Mononuclear cell (primary cell): ENCODE measurements around the gene GADL1. TPM values are rescaled to one million over a fixed set of nuclear protein-coding genes. Genes with fewer than 3 reads are reported as not detected.

ENCODE experiments used
- H3K27me3 ChIP-seq: 2 replicates; pipeline ENCODE4 v1.6.0; 2011; ENCODE audit warnings: low read length, control low read depth; ENCODE audit not compliant: insufficient read depth
- H3K4me1 ChIP-seq: 2 replicates; pipeline ENCODE4 v1.5.1; 2011; ENCODE audit warnings: mild to moderate bottlenecking, low read length, control low read depth; ENCODE audit not compliant: insufficient read depth
- H3K4me3 ChIP-seq: 2 replicates; pipeline ENCODE4 v1.5.1; 2011; ENCODE audit warnings: mild to moderate bottlenecking, low read length, moderate library complexity
- H3K9me3 ChIP-seq: 2 replicates; pipeline ENCODE4 v1.5.1; 2011; ENCODE audit warnings: low read depth, mild to moderate bottlenecking, control low read depth, low read length
- total RNA-seq: library from RNA; depleted of rRNA; stranded (reverse); fragments of >200 nt; gene quantifications from one replicate; pipeline ENCODE4 v1.2.3, GENCODE V29; 2012

Gene GADL1
- total RNA-seq, 1 donor = 0.94 TPM

DNA sequence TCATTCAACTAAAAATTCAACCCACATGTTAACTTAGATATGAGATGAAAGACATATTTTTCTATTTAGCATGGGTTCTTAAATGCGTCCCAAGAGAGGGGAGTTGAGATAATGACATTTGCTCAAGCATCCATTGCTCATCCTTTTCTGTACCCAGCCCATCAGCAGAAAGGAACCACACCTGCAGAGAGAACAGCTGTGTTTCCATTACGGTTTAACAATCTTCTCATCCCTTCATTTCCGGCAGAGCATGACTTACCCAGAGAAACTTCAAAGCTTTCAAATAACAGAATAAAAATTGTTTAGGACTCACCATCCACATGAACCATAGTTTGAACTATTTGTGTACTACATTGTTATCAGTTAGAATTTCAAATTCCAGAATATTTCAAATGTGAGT lies 174.9 kb downstream of the GADL1 start:
- Histone ChIP-seq H3K4me3 (no peak overlapping the region), H3K27me3 (no peaks in the 10 kb centered on the region), H3K4me1 (no peaks in the 10 kb centered on the region), H3K9me3 (no peaks in the 10 kb centered on the region)

DNA sequence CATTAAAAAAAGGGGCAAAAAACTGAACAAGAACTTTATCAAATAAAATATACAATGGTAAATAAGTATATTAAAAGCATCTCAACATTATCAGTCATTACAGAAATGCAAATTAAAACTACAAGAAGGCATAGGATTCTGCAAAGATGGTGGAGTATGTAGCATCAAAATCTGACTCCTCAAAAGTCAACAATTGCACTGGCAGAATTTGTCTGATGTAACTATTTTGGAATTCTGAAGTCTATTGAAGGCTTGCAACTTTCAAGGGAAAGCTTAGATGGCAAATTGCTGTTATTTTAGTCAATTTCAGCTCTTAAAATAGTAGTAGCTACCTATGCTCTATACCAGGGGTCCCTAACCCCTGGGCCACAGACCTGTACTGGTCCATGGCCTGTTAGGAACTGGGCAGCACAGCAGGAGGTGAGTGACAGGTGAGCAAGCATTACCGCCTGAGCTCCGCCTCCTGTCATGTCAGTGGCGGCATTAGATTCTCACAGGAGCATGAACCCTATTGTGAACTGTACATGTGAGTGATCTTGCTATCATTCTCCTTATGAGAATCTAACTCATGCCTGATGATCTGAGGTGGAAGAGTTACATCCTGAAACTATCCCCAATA lies 180.5 kb downstream of the GADL1 start:
- H3K4me1 ChIP-seq = no peaks in the 10 kb centered on the region
- no peaks in the 10 kb centered on the region for H3K9me3 ChIP-seq
- no peak overlapping the region for H3K4me3 ChIP-seq
- H3K27me3 ChIP-seq = no peaks in the 10 kb centered on the region

DNA sequence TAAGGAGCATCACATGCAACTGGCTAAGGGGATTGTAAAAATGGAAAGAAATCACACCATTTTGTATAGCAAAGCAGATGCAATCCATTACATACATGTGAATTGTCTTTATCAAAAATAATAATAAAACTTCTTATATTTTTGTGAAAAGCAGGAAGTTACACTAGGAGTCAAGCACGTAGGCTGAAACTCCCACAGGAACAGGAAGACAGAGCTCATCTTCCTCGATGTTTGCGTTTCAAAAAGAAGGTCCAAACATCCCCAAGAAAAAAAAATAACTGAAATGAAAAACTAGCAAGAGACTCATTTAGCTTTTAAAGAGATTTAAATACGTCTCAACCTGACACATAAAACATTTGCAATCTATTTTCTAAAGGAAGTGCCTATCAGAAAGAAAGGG lies 181.5 kb downstream of the GADL1 start:
- Histone ChIP-seq H3K27me3 (no peaks in the 10 kb centered on the region), H3K4me3 (no peak overlapping the region), H3K4me1 (no peaks in the 10 kb centered on the region), H3K9me3 (no peaks in the 10 kb centered on the region)

DNA sequence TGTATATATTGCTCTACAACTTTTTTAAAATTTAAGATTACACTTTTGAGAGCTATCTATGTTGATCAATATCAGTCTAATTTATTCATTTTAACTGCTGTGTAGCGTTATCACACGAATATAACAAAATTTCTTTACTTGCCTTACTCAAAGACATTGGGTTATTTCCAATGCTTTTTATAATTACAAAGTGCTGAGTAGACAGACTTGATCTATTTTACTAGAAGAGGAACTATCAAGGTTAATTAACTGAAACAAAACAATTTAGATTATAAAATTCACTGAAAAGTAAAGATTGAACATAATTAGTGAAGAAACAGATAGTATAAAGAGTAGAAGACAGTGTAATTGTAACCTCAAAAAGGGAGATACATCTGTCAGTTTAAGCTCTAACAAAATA lies 182.6 kb downstream of the GADL1 start:
- no peak overlapping the region for H3K4me3 ChIP-seq
- H3K4me1 ChIP-seq = no peaks in the 10 kb centered on the region
- no peaks in the 10 kb centered on the region for H3K27me3 ChIP-seq
- H3K9me3 ChIP-seq = no peaks in the 10 kb centered on the region

DNA sequence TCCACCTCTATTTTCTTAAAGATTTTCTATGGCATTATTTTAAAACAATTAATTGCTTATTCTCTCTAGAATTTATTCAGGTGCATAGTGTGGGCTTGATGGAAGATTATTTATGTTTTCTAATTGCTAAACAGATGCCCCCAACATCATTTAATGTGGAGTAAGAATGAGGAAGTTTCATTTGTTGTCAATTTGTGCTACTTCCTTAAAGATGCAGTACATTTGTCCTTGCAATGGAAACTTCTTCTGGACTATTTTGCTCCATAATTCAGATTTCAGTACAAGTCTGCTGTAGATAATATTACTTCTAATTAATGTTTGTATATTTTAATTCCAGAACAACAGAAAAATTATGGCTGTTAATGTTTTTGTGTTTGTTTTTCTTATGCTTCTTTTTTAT lies 183.3 kb downstream of the GADL1 start:
- H3K27me3 ChIP-seq = no peaks in the 10 kb centered on the region
- H3K9me3 ChIP-seq = no peaks in the 10 kb centered on the region
- no peak overlapping the region for H3K4me3 ChIP-seq
- H3K4me1 ChIP-seq = no peaks in the 10 kb centered on the region

DNA sequence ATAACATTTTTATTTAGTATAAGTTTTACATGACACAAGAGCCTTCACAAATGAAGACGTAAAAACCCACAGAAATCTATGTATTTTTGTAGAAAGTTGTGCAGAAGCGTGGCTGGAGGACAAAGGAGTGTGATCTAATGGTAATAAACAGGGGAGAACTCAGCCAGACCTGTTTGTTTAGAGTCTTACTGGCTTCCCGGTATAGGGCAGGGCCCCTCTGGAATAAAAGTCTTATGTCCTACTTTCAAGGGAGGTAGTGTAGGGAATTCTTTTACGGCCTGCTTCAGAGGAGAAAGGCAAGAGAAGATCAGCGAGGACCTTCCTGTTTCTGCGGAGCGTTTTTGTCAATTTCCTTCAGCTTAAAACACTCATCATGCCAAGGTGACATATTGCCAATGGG lies 184.4 kb downstream of the GADL1 start:
- H3K27me3 ChIP-seq = no peaks in the 10 kb centered on the region

DNA sequence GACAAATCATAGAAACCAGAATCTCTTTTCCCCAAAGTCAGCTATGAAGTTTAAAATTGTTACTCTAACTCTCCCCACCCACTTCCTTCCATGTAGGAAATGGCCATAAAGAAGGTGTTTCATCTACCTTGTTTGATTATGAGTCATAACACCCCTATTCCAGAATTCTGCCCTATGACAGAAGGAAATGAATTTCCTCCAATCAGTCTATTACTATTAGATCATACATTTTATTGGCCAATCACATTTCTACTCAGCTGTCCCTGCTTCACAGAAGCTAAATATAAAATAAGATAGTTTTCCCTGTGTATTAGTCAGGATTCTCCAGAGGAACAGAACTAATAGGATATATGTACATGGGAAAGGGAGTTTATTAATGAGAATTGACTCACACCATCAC lies 186.0 kb downstream of the GADL1 start:
- Histone ChIP-seq H3K4me3 (no peak overlapping the region), H3K27me3 (no peaks in the 10 kb centered on the region), H3K9me3 (no peaks in the 10 kb centered on the region), H3K4me1 (no peaks in the 10 kb centered on the region)

More for the DNA sequence above, 184.4 kb downstream of the GADL1 start:
- no peaks in the 10 kb centered on the region for H3K4me1 ChIP-seq
- no peaks in the 10 kb centered on the region for H3K9me3 ChIP-seq
- no peak overlapping the region for H3K4me3 ChIP-seq

DNA sequence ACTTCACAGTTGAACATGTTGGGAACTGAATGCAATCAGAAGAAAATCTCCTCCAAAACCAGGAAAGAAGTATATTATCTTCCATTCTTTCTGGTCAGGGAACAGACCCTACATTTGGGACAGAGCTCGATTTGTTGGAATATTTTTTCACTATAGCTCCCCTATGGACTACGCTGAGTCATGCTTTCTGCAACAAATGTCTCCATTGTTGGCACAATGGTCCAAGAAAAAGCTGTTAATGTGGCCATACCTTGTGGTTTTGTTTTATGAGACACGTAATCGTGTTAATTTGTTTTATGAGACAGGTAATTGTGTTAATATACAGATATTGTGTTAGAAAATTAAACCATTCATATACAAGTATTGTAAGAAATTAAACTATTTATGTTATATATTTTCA lies 186.6 kb downstream of the GADL1 start:
- Histone ChIP-seq H3K9me3 (no peaks in the 10 kb centered on the region), H3K4me1 (no peaks in the 10 kb centered on the region), H3K4me3 (no peak overlapping the region), H3K27me3 (no peaks in the 10 kb centered on the region)

DNA sequence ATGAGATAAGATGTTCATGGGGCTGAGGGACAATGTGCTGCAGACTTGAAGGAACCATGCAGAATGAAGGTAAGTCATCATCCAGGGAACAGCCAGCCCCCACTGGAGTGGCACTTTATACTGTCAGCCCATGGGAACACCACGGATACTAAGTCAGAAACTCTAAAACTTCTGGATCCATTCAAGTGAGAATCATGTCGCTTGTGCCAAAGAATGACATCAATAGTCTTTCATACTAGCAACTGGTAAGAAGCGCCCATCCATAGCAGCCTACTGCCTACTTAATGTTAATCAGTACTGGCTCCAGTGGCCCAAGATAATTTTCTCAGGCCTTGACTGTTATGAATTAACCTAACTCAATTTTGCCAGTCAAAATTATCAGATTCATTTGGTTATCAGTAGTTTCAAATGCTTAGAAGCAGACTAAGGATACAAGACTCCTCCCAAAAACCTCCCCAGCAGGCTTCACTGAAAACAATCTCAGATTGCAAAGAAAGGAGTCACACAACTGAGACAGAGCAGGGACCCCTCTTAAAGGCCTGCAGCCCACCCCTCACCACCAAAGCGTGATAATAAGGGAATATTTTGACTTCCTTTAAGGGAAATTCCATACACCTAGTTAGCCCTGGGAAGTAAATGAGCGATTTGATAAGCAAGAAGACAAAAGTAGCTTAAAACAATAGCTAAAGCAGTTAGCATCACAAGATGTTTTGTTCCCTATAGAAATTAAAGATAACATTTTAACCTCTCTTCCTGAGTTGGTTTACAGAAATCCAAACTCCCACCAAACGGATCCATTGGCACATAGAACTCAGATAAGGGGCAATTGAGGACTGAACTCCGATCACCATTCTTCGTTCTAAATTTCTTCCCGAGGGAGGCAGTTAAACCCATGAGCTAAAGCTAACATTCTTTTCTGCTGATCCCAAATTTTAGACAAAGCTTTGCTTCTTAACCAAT lies 189.2 kb downstream of the GADL1 start:
- Histone ChIP-seq H3K9me3 (no peaks in the 10 kb centered on the region), H3K27me3 (no peaks in the 10 kb centered on the region), H3K4me1 (no peaks in the 10 kb centered on the region), H3K4me3 (no peak overlapping the region)

DNA sequence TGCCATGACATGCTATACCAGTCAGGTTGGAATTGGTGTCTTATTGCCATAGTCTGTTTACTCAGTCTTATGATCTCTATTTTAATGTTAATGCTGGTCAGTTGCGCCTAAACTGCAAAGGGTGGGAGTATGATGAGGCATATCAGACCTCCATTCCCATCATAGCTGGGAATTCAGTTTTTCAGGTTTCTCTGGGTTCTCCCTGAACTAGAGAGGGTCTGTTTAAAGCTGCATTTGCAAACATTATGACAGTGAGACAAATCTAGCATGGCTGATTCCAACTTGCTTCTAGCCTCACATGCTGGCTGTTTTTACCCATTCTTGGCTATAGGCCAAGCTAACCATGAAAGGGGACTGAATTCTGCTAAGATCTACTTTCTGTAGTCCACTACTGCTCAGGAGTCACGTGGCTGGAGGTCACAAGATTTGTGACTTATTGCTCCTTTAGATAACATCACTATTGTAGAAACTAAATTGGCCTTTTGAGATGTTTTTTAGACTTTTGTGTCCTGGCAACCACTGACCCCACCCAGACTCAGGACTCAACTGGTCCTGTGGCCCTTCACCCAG lies 191.5 kb downstream of the GADL1 start:
- Histone ChIP-seq H3K4me3 (no peak overlapping the region), H3K4me1 (no peaks in the 10 kb centered on the region), H3K9me3 (no peaks in the 10 kb centered on the region), H3K27me3 (no peaks in the 10 kb centered on the region)

DNA sequence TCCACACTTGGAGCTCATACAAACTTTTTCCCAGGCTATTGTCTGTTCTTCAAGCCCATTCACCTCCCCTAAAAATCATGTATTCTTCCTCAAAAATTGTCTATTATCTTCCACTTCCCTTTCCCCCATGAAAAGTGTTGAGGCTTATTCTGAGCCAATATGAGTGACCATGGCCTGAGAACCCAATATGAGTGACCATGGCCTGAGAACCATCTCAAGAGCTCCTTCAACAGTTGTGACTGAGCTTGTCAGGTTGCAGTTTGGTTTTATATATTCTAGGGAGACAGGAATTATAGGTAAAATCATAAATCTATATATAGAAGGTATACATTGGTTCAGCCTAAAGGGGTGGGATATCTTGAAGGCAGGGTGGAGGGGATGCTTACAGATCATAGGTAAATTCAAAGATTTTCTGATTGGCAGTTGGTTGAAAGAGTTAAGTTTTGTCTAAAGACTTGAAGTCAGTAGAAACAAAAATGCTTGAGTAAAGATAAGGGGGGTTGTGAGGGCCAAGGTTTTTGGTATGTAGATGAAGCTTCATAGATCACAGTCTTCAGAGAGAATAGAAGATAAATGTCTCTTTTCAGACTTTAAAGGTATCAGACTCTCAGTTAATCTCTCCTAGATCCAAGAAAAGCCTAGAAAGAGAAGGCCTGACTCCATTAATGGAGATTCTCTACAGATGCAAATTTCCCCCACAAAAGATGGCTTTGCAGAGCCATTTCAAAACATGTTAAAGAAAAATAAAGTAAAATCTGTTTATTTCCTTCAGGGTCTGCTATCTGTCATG lies 192.2 kb downstream of the GADL1 start:
- no peak overlapping the region for H3K4me3 ChIP-seq
- H3K4me1 ChIP-seq = no peaks in the 10 kb centered on the region
- no peaks in the 10 kb centered on the region for H3K27me3 ChIP-seq
- no peaks in the 10 kb centered on the region for H3K9me3 ChIP-seq

DNA sequence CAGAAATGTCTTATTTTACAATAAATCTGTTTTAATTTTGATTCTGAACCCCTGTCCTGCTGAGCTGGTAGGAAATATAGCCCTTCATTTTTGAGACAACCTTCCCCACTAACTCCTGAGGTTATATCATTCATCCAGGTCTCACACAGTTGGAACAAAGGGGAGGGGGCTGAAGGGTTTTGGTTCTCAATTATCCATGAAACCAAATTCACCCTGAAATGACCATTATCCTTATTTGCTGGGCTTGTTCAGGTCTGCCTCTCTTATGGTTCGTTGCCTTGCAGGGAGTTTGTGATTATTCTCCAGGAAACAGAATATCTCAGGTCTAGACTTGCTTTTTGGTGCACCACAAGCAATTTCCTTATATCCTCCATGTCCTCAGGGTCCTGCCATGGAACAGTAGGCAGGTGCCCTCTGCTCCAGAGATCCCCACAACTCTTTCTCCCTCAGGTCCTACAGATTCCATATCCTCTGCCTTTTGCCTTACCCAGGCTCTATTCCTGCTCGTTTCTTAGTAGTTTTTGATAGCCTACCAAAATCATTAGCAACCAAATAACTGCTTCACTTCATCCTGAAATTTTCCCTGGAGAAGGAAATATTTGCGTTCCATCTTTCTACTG lies 193.6 kb downstream of the GADL1 start:
- no peaks in the 10 kb centered on the region for H3K4me1 ChIP-seq
- no peak overlapping the region for H3K4me3 ChIP-seq
- H3K9me3 ChIP-seq = no peaks in the 10 kb centered on the region
- no peaks in the 10 kb centered on the region for H3K27me3 ChIP-seq

DNA sequence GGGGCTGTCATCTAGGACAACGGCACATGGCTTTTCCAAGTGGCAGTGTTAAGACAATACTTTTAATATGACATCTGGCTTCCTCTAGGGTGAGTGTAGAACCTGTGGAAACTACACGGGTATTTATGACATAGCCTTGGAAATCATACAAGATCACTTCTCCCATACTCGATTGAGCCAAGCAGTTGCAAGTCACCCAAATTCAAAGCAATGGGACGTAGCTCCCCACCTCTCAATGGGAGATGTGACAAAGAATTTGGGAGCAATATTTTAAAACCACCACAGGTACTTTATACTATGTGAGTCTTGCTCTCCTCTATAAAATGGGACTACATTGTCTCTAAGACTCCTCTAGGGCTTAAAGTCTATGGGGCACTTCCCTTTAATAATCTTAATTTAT lies 194.5 kb downstream of the GADL1 start:
- H3K27me3 ChIP-seq = no peaks in the 10 kb centered on the region
- no peaks in the 10 kb centered on the region for H3K4me1 ChIP-seq
- no peaks in the 10 kb centered on the region for H3K9me3 ChIP-seq
- H3K4me3 ChIP-seq = no peak overlapping the region

DNA sequence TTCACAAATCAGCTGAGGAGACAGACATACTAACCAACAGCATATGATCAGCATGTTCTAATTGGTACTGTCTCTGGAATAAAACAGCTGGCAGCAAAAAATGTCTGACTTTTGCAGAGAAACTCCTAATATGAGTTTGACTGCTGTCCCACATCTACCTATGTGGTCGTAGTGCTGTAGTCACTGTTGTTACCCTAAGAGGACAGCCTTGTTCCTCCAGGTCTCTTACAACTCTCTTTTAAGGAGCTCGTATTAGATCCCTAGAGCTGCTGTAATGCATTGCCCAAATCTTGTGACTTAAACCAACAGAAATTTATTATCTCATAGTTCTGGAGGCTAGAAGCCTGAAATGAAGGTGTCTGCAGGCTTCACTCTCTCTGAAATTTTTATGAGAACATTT lies 195.9 kb downstream of the GADL1 start:
- H3K27me3 ChIP-seq = no peaks in the 10 kb centered on the region
- H3K4me3 ChIP-seq = no peak overlapping the region
- H3K4me1 ChIP-seq = no peaks in the 10 kb centered on the region
- no peaks in the 10 kb centered on the region for H3K9me3 ChIP-seq
